ENCODE measurements around the gene PSMD13.

The PSMD13 gene

DNA sequence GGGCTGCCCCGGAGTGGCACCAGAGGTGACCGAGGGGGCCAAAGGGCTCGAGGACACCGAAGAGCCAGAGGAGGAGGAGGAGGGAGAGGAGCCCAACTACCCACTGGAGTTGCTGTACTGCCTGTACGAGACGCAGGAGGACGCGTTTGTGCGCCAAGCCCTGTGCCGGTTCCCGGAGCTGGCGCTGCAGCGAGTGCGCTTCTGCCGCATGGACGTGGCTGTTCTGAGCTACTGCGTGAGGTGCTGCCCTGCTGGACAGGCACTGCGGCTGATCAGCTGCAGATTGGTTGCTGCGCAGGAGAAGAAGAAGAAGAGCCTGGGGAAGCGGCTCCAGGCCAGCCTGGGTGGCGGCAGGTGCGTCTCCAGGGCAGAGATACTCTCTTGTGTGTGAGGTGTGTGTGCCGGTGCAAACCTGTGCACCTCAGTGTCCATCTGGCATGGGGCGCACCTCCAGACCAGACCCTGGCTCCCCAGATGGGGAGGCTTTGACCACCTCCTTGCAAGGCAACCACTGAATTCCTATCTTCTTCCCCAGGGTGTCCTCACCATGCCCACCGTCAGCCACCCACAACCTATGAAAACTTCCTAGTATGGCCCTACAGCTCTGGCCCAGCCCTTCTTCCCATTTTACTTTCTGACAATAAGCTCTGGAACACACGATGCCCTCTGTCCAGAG is 44.8 kb downstream of the PSMD13 start:
- Histone ChIP-seq H3K9me3 (replicated peaks; ENCODE audit: insufficient read depth, low read length) (no peaks in the 10 kb centered on the region), H3K9me2 (replicated peaks; ENCODE audit: insufficient read depth, low read length) (no peaks in the 10 kb centered on the region), H3K27ac (ENCODE audit: low read length) (no peak overlapping the region), H3K27me3 (replicated peaks; ENCODE audit: insufficient read depth, low read length) (peaks cover 31% of the 10 kb centered on the region), H4K20me1 (ENCODE audit: insufficient read depth, low read length) (no peaks in the 10 kb centered on the region), H3K4me2 (ENCODE audit: low read depth, low read length) (no peak overlapping the region), H3K4me3 (ENCODE audit: low read length) (no peak overlapping the region), H3K4me1 (ENCODE audit: low read length) (no peaks in the 10 kb centered on the region), H3K36me3 (replicated peaks; ENCODE audit: insufficient read depth, low read length) (no peaks in the 10 kb centered on the region), H3F3A (ENCODE audit: insufficient read depth, low read length) (no peaks in the 10 kb centered on the region), H3K9ac (ENCODE audit: low read length) (no peak overlapping the region), H3K79me2 (ENCODE audit: low read length) (no peaks in the 10 kb centered on the region), H2AFZ (ENCODE audit: low read length) (no peak overlapping the region)
- no peak for DNase-seq
- no peak for TF ChIP-seq EZH2 (optimal IDR thresholded peaks at IDR 0.05; ENCODE audit: low read depth, low read length)
- no peak for TF ChIP-seq EZH2phosphoT487 (IDR thresholded peaks at IDR 0.05; ENCODE audit: low read length)
- TF ChIP-seq, protein P1, sequence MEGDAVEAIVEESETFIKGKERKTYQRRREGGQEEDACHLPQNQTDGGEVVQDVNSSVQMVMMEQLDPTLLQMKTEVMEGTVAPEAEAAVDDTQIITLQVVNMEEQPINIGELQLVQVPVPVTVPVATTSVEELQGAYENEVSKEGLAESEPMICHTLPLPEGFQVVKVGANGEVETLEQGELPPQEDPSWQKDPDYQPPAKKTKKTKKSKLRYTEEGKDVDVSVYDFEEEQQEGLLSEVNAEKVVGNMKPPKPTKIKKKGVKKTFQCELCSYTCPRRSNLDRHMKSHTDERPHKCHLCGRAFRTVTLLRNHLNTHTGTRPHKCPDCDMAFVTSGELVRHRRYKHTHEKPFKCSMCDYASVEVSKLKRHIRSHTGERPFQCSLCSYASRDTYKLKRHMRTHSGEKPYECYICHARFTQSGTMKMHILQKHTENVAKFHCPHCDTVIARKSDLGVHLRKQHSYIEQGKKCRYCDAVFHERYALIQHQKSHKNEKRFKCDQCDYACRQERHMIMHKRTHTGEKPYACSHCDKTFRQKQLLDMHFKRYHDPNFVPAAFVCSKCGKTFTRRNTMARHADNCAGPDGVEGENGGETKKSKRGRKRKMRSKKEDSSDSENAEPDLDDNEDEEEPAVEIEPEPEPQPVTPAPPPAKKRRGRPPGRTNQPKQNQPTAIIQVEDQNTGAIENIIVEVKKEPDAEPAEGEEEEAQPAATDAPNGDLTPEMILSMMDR (IDR thresholded peaks at IDR 0.05; ENCODE audit: low read length) = no peak

DNA sequence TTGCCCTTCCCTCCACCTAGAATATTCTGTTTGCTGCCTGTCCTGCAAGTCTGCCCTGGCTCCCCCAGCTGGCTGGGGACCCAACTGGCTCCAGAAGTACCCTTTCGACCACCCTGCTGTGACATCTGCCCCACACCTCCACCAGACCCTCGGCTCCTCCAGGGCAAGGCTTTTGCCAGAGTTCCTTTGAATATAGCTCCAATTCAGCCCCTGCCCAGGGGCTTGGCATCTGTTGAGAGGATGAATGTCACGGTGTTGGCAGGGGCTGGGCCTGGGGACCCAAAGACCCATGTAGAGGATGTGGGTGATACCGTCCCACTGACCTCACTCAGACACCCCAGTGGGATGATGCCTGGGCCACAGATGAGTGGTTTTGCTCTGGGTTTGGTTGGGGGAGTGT is 45.4 kb downstream of the PSMD13 start:
- no peak overlapping the region for H3K4me2 ChIP-seq (ENCODE audit: low read depth, low read length)
- H3K27ac ChIP-seq (ENCODE audit: low read length) = no peak overlapping the region
- H3K4me3 ChIP-seq (ENCODE audit: low read length) = no peak overlapping the region
- no peak for DNase-seq
- TF ChIP-seq, protein P1 (IDR thresholded peaks at IDR 0.05; ENCODE audit: low read length) = no peak
- TF ChIP-seq EZH2 (optimal IDR thresholded peaks at IDR 0.05; ENCODE audit: low read depth, low read length) (no peak), EZH2phosphoT487 (IDR thresholded peaks at IDR 0.05; ENCODE audit: low read length) (no peak)
- no peaks in the 10 kb centered on the region for H3K9me3 ChIP-seq (replicated peaks; ENCODE audit: insufficient read depth, low read length)
- no peaks in the 10 kb centered on the region for H3K9me2 ChIP-seq (replicated peaks; ENCODE audit: insufficient read depth, low read length)
- peaks cover 34% of the 10 kb centered on the region for H3K27me3 ChIP-seq (replicated peaks; ENCODE audit: insufficient read depth, low read length)
- H3K9ac ChIP-seq (ENCODE audit: low read length) = no peak overlapping the region
- H4K20me1 ChIP-seq (ENCODE audit: insufficient read depth, low read length) = no peaks in the 10 kb centered on the region
- no peak overlapping the region for H2AFZ ChIP-seq (ENCODE audit: low read length)
- H3K36me3 ChIP-seq (replicated peaks; ENCODE audit: insufficient read depth, low read length) = no peaks in the 10 kb centered on the region
- H3K79me2 ChIP-seq (ENCODE audit: low read length) = no peaks in the 10 kb centered on the region
- H3K4me1 ChIP-seq (ENCODE audit: low read length) = no peaks in the 10 kb centered on the region
- H3F3A ChIP-seq (ENCODE audit: insufficient read depth, low read length) = no peaks in the 10 kb centered on the region

DNA sequence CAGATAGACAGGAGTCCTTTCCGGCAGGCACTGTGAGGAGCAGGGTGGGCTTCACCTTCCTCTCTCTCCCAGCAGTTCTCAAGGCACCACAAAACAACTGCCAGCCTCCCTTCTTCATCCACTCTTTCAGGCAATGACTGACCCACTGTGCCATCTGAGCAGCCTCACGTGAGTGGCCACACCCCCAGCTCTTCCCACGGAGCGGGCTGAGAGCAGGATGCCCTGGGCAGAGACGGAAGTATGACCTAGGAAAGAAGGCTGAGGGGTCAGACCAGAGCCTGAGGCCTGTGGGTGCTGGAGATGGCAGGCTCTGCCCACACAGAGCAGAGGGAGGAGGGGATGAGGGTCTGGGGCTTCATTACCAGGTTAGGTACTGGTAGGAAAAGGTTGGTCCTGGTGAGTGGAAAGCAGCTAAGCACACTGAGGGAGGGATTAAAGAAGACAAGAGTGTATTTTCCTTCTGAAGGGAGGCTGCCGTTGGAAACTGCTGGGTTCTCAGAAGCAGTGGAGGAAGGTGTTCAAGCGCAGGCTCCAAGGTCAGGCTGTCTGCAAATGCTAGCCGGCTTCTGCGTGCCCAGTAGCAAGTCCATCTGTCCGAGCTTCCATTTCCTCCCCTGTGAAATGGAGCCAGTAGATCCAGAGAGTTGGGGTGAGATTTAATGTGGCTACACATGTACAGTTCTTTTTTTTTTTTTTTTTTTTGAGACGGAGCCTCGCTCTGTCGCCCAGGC is 46.0 kb downstream of the PSMD13 start:
- no peaks in the 10 kb centered on the region for H4K20me1 ChIP-seq (ENCODE audit: insufficient read depth, low read length)
- H3K9ac ChIP-seq (ENCODE audit: low read length) = no peak overlapping the region
- H3K27ac ChIP-seq (ENCODE audit: low read length) = no peak overlapping the region
- H3K4me1 ChIP-seq (ENCODE audit: low read length) = no peaks in the 10 kb centered on the region
- no peaks in the 10 kb centered on the region for H3K9me3 ChIP-seq (replicated peaks; ENCODE audit: insufficient read depth, low read length)
- no peak overlapping the region for H3K4me3 ChIP-seq (ENCODE audit: low read length)
- no peaks in the 10 kb centered on the region for H3K79me2 ChIP-seq (ENCODE audit: low read length)
- no peak overlapping the region for H3K4me2 ChIP-seq (ENCODE audit: low read depth, low read length)
- H3K36me3 ChIP-seq (replicated peaks; ENCODE audit: insufficient read depth, low read length) = no peaks in the 10 kb centered on the region
- no peak for TF ChIP-seq EZH2 (optimal IDR thresholded peaks at IDR 0.05; ENCODE audit: low read depth, low read length)
- TF ChIP-seq, protein P1 (IDR thresholded peaks at IDR 0.05; ENCODE audit: low read length) = no peak
- TF ChIP-seq EZH2phosphoT487 (IDR thresholded peaks at IDR 0.05; ENCODE audit: low read length) = no peak
- H3F3A ChIP-seq (ENCODE audit: insufficient read depth, low read length) = no peaks in the 10 kb centered on the region
- no peaks in the 10 kb centered on the region for H3K9me2 ChIP-seq (replicated peaks; ENCODE audit: insufficient read depth, low read length)
- peaks cover 37% of the 10 kb centered on the region for H3K27me3 ChIP-seq (replicated peaks; ENCODE audit: insufficient read depth, low read length)
- no peak overlapping the region for H2AFZ ChIP-seq (ENCODE audit: low read length)
- DNase-seq = no peak

All from MM.1S (cell line).